ENCODE data around the gene MOSPD3. TPM values are rescaled to one million over a fixed set of nuclear protein-coding genes. Genes with fewer than 3 reads are reported as not detected.

The MOSPD3 gene
- total and polyA plus RNA-seq, 2 of the 13 experiments (the other 11 are each of a cell fraction or from before 2014, with no cell fraction given) = 7.6 to 8.8 TPM

GRCh38 chr7:100586266-100587025 lies 25.9 kb upstream of the MOSPD3 start, which contains the start of gene FBXO24 (continued):
- no peak for TF ChIP-seq NFAT5 (CRISPR knock-in tag; IDR thresholded peaks at IDR 0.05)
- TF ChIP-seq SALL1 (CRISPR knock-in tag; IDR thresholded peaks at IDR 0.05) = no peak
- TF ChIP-seq ZNF598 (CRISPR knock-in tag; IDR thresholded peaks at IDR 0.05; ENCODE audit: borderline replicate concordance) = 0 out of 2 replicates have a peak, but pooled peaks have one; percentile 18
- TF ChIP-seq ZNF724P (CRISPR knock-in tag; IDR thresholded peaks at IDR 0.05; ENCODE audit: borderline replicate concordance) = 0 out of 2 replicates have a peak, but pooled peaks have one; percentile 3
- TF ChIP-seq ZNF576 (CRISPR knock-in tag; IDR thresholded peaks at IDR 0.05) = no peak
- no peak for TF ChIP-seq ZBTB33 (CRISPR knock-in tag; IDR thresholded peaks at IDR 0.05)
- TF ChIP-seq HMGXB4 (CRISPR knock-in tag; IDR thresholded peaks at IDR 0.05; ENCODE audit: borderline replicate concordance in 1 of 2, low read depth in 1 of 2) = peak in 1 of 2 experiments; percentile 73; a peak in 3 of 4 replicates
- TF ChIP-seq ZNF331 (CRISPR knock-in tag; IDR thresholded peaks at IDR 0.05) = 0 out of 2 replicates have a peak, but pooled peaks have one; percentile 9
- no peak for TF ChIP-seq ATM (IDR thresholded peaks at IDR 0.05; ENCODE audit: borderline replicate concordance)
- TF ChIP-seq ZNF430 (CRISPR knock-in tag; IDR thresholded peaks at IDR 0.05) = 0 out of 2 replicates have a peak, but pooled peaks have one; percentile 28
- TF ChIP-seq IRF1 (CRISPR knock-in tag; IDR thresholded peaks at IDR 0.05; ENCODE audit: low read depth) = no peak
- TF ChIP-seq CHD2 (IDR thresholded peaks at IDR 0.05; ENCODE audit: low read depth, low read length) = peak; percentile 81
- no peak; the same call in 1 of the 2 replicates for TF ChIP-seq FOXP4 (CRISPR knock-in tag; IDR thresholded peaks at IDR 0.05)
- TF ChIP-seq TBX2 (CRISPR knock-in tag; IDR thresholded peaks at IDR 0.05; ENCODE audit: borderline replicate concordance) = 0 out of 2 replicates have a peak, but pooled peaks have one; percentile 47
- peak; percentile 27; the same call in 1 of the 2 replicates for TF ChIP-seq ZFP90 (CRISPR knock-in tag; IDR thresholded peaks at IDR 0.05; ENCODE audit: borderline replicate concordance)
